HG02588 (cell line): ENCODE results near the gene ECHS1.

Source experiments
- ATAC-seq: cut with Tn5 transposase; IDR thresholded peaks from one replicate; pipeline ENCODE4 v1.9.1; 2021; ENCODE audit warnings: mild to moderate bottlenecking, moderate library complexity; ENCODE audit not compliant: unreplicated experiment

ECHS1 gene

DNA sequence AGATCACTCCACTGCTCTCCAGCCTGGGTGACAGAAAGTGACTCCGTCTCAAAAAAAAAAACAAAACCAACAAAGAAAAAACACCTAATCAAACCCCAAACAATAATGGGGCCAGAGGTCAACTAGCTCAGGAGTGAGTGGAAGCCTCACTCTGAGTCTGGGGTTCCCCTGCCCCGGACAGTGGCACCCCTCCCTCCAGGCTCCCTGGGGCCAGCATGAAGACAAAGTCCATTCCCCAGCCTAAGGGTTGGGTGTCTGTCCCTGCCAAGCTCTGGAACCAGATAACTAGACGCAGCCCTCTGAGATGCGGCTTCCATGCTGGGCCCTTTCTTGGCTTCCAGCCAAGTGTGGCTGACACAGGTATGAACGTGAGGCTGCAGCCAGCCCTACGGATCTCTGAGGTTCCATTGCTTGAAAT, 13.6 kb downstream of the ECHS1 start:
- ATAC-seq, result no peak

DNA sequence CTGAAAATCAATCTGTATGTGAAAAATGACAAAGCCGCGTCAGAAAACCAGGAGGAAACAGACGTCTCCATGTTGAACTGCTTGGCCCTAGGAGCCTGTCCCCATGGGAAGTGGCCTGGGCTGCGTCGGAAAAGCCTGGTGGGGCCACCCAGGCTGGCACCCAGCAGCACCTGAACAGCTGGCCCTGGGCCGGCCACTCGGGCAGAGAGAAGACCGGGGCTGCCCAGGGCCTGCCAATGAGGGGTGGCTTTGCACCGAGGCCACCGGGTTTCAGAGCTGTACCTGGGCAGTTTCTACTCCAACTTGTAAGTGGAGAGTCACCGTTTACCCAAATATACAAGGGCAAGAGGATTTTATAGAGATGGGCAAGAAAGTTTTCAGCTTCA, 14.2 kb downstream of the ECHS1 start:
- ATAC-seq, result no peak

DNA sequence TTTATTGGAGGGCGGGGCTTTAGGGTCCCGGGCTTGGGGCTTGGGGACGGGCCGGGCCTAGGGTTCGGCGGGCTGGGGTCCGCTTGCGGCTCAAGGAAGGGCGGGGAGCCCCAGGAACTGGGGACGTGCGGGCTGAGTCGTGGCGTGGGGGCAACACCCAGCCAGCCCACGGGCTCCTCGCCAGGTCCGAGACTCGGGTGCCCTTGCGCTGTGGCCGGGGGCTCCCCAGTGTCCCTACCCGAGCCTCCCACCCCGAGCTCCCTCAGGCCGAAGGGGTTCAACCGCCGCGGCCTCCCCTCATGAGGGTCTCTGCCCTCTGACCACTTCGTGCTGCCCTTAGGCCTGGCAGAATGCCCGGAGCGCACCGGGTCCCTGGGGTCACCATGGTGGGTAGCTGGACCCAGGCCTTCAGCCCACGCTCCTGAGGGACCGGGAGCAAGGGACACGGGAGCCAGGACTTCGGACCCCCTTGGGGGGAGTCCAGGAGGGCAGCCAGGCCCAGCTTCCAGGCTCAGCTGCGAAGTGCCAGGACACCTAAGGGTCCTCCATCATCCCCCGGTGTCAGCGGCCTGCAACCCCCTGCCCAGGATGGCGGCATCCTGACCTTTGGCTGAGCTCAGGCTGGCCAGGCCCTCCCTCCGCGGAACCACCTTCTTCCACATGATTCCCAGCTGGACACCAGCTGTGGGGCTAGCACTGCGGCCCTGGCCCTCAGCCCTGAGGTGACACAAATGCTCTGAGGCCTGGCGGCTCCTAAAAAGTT, 14.8 kb downstream of the ECHS1 start:
- ATAC-seq, result peak; percentile 3

DNA sequence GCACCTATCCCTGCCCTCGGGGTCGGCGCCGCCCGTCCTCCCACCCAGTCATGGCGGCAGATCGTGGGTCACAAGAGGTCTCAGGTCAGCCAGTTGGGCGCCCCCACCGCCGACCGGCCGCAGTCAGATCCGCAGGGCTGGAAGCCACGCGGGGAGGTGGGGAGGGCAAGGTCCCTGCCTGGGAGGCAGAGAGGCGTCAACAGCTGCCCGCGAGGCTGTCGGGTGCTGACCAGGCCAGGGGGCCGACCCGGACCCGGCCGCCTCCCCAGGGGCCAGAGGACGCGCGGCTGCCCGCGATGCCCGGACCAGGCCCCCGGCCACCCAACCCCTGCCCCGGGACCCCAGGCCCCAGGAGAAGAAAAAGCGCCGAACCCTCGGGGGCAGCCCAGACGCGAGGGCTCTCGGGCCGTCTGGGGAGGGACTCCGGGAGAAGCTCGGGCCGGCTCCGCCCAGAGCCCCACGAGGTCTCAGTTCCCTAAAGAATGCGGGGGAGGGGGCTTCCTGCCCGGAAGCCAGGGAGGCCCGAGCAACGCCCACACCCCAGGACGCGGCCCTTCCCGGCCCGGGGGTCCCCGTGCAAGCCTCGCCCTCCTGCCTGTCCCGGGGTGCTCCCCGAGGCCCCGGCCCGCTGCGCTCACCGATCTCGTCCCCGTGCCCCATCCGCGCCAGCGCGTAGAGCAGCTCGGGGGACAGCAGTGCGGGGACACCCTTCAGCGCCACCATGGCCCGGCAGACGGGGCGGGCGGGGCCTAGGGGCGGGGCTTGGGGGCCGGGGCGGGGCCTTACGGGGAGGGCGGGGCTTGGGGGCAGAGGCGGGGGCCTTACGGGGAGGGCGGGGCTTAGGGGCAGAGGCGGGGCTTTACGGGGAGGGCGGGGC, 15.6 kb downstream of the ECHS1 start, which contains the start of gene FUOM:
Gene FUOM, minus strand, starts transcription at position 735 of the 877 bp plus-strand sequence. Its CDS starts 12 bp downstream, at position 723.
- ATAC-seq, result peak; percentile 62

DNA sequence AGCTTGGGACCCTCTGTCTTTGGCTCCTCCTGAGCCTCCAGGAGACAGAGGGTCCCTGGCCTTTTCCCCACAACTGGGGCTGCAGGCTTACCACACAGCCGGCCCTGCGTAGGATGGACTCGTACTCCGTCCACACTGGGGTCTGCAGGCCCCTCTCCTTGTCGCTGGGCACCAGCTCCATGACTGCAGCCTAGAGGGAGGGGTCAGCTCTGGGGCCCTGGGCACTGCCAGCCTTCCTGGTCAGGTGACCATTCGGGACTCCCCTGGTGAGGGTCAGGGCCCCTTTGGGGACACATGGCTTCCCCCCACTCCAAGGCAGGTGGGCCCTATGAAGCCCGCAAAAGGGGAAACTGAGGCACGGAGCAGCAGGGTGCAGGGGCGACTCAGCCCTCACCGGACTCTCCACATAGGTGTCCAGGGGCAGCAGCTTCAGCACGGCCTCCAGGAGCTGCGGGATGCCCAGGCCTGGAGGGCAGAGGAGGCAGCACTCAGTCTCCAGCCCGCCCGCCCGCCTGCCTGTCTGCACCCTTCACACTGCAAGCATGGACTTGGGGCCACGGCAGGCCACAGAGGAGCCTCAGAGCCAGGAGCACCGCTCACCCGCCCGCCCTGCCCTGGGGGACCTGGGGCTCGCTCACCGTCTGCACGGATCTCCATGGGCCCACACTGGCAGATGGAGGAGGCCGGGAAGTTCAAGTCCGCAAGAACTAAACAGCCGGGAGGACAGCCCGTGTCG, 16.4 kb downstream of the ECHS1 start:
- no peak for ATAC-seq

DNA sequence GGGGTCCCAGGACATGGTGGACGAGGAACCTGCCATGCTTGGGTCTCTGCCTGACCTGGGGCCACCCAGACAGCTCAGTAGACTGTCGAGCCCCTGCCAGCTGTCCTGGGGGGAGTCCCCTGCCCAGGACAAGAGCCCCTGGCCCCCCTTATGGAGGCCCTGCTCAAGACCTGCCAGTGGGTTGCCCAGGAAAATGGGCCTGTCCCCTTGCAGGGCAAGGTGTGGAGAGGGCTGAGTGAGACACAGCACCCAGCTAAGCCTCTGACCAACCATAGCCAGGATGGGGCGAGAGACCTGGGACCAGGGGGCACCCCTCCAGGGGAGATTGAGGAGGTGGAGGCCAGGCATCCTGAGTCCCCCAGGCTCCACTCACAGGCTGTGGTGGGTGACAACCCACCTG, 17.2 kb downstream of the ECHS1 start:
- ATAC-seq, result no peak

DNA sequence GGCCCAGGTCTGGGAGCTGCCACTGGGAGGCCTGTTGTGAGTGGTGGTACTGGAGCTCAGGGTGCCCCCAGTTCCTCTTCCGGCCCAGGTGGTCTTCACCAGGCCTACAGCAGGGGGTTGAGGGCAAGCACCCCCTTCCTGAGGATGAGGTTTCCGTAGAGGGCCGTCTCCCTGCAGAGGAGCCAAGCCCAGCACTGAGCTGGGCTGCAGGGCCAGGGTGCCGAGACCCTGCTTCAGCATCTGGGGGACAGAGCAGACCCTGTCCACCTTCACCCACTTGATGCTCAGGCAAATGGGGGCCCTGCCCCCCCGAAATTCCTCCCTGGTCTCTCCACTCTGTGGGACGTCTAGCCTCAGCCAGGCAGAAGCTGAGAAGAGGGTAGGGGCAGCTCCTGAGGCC, 17.9 kb downstream of the ECHS1 start:
- ATAC-seq, result no peak

DNA sequence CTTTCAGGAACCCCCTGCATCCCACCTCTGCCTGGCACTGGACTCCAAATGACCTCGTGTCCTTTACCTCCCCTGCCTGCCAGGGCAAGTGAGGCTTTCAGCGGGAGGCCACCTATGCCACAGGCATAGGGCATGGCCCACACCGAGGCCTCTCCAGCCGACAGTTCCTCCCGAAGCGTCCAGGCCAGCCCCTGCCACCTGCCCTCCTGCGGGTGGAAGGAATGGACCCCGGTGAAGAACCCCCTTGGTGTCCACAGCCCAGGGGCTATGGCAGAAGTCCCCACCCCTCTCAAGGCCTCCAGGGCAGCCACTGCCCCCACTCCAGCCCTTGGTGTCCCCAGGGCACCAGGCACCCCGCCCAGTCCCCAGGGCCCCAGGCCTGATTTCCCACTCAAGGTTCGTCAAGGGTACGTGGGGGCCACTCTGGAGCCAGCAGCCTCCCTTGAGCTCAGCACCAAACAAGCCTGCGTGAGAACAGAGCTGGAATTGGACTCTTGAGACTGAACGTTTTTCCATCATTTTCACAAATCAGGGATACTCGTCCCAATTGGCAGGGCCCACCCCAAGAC, 18.4 kb downstream of the ECHS1 start:
- no peak for ATAC-seq

DNA sequence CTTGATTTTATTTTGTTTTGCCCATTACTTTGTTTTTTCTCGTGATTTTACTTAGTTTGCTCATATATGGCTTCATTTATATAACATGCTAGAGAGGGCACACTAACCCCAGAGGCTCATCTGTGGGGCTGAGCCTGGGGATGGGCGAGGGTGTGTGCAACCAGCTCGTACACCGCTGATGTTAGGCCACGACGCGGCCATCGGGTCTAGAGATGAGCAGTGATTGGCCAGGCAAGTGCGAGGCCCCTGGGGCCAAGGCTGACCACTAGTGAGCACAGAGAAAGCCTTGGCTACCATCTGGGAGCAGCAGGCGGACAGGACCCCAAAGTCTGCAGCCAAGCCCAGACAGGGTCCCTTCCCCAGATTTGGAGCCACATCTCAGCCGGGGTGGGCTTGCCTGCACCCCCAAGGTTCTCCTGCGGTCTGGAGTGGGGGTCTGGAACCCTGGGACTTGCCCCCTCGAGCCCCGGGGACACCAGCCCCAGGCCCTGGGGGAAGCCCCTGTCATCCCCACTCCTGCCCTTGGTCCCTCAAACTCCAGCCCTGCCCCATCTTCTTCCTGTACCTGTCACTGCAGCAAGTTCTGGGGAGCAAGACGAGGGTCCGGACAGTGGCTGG, 19.1 kb downstream of the ECHS1 start:
- ATAC-seq, result no peak

DNA sequence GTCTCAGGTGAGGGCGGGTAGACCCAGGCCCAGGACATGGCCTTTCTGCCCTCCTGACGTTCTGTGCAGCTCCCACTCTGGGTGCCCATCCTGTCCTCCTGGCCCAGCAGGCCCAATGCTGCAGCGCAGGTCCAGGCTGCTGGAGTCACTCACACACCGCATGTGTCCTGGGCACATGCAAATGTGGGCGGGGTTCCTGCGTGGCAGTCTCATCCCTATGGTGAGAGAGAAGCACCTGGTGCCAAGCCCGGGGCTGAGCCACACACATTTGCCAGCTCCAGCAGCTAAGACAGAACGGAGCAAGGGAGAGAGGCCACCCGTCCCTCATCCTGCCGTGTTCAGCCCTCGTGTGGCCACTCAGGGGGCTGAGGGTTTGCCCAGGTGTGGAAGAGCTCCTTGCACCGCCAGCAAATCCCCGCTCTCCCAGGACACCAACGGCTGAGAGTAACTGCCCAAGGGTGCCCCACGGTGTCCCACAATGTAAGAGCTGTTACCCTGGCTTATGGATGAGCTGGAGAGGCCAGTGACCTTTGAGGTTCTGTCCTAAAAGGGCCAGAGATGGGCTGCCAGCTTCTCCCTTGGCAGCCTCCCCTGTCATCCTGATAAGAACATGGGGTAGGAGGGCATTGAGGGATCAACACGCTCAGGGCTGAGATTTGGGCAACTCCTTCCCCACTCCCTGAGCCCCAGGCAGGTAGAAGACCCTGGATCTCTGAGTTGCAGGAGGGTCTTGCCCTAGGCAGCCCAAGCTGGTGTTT, 19.8 kb downstream of the ECHS1 start:
- no peak for ATAC-seq

DNA sequence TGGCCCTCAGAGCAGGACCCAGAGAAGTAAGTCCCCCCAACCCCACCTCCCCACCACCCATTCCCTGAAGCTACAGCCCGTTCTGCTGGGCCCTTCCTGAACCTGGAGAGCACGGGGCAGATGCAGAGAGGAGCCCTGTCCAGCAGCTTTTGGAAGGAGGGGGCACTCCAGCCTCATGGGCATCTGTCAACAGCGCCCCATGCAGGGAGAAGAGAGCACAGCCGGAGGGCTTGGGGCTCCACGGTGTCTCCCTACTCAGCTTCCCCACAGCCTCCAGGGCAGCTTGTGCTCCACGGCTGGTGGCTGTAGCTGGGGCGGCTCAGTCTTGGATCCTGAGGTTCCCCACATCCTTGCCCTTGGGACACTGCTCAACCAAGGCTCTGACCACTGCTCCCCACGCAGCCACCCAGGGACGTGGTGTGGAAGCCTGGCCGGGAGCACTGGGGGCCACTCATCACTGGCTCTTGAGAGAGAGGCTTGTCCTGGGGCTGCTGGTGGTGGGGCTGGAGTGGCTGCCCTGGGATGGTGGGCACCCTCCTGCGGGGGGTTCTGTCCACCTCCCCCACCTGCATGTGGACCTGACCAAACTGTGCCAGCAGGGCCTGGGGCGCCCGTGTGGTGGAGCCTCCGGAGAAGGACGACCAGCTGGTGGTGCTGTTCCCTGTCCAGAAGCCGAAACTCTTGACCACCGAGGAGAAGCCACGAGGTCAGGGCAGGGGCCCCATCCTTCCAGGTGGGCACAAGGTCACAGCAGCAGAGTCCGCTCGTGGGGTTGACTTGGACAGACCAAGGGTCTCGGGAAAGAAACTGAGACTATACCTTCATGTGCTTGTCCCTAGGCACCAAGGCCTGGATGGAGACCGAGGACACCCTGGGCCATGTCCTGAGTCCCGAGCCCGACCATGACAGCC, 21.5 kb downstream of the ECHS1 start:
- no peak for ATAC-seq

DNA sequence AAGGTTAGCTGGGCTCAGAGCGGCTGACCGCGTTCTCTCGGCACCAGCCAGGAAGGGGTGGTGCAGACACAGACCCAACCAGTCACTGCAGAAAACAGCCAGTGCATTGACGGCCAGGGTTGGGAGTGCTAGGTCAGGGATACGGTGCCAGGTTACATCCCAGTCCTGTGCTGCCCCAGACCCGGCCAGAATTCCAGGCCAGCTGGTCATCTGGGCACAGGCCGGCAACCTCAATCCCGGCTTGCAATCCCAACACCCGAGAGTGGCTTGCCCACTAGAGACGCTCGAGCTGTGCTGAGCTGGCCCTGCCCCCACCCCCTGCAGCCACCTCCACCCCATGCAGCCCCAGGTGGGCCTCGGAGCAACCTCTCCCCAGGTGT, 22.2 kb downstream of the ECHS1 start:
- no peak for ATAC-seq

DNA sequence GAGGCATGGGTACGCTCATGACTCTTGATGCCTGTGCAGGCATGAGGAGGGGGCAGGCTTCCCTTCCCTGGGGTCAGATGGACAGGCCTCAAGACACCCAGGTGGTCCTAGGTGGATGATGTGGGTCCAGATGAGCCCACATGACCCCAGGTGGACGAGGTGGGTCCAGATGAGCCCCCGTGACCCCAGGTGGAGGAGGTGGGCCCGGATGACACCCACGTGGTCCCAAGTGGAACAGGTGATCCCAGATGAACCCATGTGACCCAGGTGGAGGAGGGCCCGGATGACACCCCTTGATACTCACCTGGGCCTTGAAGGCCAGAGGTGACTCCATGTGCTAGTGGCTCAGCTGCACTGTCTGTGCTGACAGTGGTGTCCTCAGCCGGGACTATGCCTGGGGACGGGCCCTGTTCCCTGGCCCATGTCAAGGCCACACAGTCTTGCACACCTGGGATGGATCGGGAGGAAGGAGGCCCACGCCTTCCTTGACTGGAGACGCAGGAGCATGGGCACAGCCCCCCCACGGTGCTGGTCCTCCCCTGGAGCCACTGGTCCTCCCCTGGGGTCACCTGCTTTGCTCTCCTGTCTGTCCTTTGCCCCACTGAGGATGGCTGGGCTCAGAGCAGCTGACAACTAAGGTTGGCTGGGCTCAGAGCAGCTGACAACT, 22.7 kb downstream of the ECHS1 start:
- no peak for ATAC-seq

DNA sequence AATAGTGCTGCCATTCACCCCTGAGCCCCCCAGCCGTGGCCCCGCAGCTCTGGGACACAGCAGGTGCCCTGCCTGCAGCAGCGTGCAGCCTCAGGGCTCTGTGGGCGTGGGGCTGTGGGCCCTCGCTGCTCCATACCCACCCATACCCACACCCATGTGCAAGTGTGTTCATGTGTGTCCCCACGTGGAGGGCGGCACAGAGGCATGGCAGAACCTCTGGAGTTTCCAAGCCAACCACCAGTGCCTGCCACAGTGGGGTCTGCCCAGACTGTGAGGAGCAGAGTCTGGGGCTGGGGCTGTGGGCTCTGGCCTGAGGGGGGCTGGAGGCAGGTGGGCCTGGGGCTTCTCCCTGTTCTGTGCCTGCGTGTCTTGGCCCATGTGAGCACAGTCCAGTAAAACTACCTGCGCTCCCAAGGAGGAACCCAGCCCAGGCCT, 23.6 kb downstream of the ECHS1 start:
- ATAC-seq, result no peak

DNA sequence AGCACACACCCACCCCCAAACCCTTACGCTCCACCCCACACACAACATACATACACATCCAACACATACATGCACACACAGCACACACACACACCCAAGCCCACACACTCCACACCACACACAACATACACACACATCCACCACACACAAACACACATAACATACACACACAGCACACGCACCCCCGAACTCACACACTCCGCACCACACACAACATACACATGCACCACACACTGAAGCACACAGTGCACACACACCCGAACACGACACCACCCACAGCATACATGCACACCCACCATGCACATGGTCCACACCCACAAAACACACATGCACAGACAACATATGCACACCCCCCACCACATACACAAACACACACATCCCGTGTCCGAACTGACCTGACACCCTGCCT, 24.0 kb downstream of the ECHS1 start:
- no peak for ATAC-seq

DNA sequence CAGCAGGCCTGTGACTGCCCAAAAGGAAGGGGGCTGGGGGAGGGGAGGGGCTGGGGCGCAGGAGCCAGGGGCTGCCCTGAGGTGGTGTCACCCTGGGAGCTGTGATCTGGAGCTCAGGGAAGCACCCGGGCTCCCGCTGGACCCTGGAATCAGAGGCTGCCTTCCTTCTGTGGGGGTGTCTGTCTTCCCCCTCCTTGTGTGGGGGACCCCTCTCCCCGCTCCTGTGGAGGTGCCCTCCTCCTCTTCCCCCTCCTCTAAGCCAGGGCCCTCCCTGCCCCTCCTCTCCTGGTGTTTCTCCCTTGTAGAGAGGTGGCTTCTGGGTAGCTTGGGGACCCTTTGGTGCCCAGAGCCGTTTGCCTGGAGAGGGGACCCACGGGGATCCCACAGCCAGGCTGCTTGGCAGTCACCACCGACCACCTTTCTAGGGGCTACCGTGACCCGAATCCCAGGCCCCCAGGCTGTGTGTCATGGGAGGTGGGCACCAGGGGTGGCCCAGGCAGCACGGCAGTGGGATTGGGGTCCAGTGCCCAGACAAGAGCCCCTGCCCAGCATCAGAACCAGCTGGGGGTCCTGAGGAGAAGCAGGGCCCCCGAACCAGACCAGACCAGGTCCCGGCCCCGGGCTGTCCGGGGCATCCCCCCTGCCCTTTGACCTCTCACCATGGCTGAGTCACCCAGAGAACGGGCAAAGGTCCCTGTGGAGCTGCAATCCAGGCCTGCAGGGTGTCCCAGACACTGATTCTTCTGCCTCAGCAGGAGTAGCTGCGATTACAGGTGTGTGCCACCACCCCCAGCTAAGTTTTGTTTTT, 25.2 kb downstream of the ECHS1 start:
- no peak for ATAC-seq

DNA sequence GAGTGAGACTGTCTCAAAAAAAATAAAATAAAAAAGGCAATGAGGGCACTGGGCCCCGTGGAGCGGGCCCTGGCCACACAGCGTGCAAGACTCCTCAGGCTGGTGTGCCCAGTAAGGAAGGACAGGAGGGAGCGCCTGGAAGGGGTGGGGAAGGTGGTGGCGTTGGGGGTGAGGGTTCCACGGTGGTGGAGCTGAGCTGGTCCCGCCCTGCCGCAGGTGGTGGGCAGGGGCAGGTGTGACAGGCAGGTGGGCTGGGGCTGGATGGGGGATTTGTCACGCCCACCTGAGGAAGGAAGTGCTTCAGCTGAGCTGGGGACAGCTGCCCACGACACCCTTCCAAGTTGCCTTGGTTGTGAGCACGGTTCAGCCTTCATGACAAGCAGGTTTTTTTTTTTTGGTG, 26.7 kb downstream of the ECHS1 start:
- no peak for ATAC-seq
